HG03025 (cell line): ENCODE data around the gene LRMDA.

Source experiments
- ATAC-seq: cut with Tn5 transposase; IDR thresholded peaks from one replicate; pipeline ENCODE4 v1.9.1; 2021; ENCODE audit warnings: mild to moderate bottlenecking, moderate library complexity; ENCODE audit not compliant: unreplicated experiment, low FRiP score

The LRMDA gene

GRCh38 chr10:76026905-76027304 is 595.5 kb downstream of the LRMDA start:
- ATAC-seq = no peak

- no peak for ATAC-seq
These were observed 598.4 kb downstream of the LRMDA start for GRCh38 chr10:76029782-76030181.

- no peak for ATAC-seq
These were observed 599.7 kb downstream of the LRMDA start for GRCh38 chr10:76031099-76031498.

- ATAC-seq = no peak
These were observed 600.6 kb downstream of the LRMDA start for GRCh38 chr10:76031769-76032699.

- ATAC-seq = no peak
These were observed 601.2 kb downstream of the LRMDA start for GRCh38 chr10:76032700-76033039.

- no peak for ATAC-seq
These were observed 602.2 kb downstream of the LRMDA start for GRCh38 chr10:76033457-76034196.

- no peak for ATAC-seq
These were observed 603.2 kb downstream of the LRMDA start for GRCh38 chr10:76034353-76035205.

GRCh38 chr10:76035206-76036110 is 604.0 kb downstream of the LRMDA start:
- no peak for ATAC-seq

GRCh38 chr10:76036111-76036940 is 604.9 kb downstream of the LRMDA start:
- peak; percentile 79 for ATAC-seq

GRCh38 chr10:76036962-76037361 is 605.5 kb downstream of the LRMDA start:
- no peak for ATAC-seq

GRCh38 chr10:76037531-76038155 is 606.2 kb downstream of the LRMDA start:
- no peak for ATAC-seq

GRCh38 chr10:76038696-76039095 is 607.3 kb downstream of the LRMDA start:
- ATAC-seq = no peak

GRCh38 chr10:76040107-76040829 is 608.8 kb downstream of the LRMDA start:
- ATAC-seq = no peak

- no peak for ATAC-seq
These were observed 609.4 kb downstream of the LRMDA start for GRCh38 chr10:76040830-76041220.

GRCh38 chr10:76041551-76041950 is 610.1 kb downstream of the LRMDA start:
- ATAC-seq = no peak

- no peak for ATAC-seq
These were observed 611.8 kb downstream of the LRMDA start for GRCh38 chr10:76043261-76043660.

GRCh38 chr10:76044751-76045150 is 613.3 kb downstream of the LRMDA start:
- no peak for ATAC-seq

- no peak for ATAC-seq
These were observed 613.8 kb downstream of the LRMDA start for GRCh38 chr10:76045174-76045573.
